Liver (tissue), 9 donors: ENCODE measurements around the gene NOP9. TPM values are rescaled to one million over a fixed set of nuclear protein-coding genes. Genes with fewer than 3 reads are reported as not detected.

ENCODE experiments used
- DNase-seq: peaks from one replicate; pipeline ENCODE4 v3.0.0-alpha.2; 2017; ENCODE audit warnings: low spot score
- H3K27ac ChIP-seq, 2 donors: one replicate each; pipeline ENCODE4 v1.7.0; 2013; ENCODE audit warnings: inconsistent platforms in 2 of 2, low read length in 2 of 2, control low read depth in 1 of 2, low read depth in 1 of 2, mild to moderate bottlenecking in 1 of 2
- H3K27me3 ChIP-seq, 4 donors: one replicate each; pipeline versions ENCODE4 v1.6.1 to v1.7.0; 2013; ENCODE audit warnings: low read length in 3 of 4, inconsistent platforms in 1 of 4, mild to moderate bottlenecking in 1 of 4, moderate library complexity in 1 of 4; ENCODE audit not compliant: control insufficient read depth in 4 of 4, insufficient read depth in 4 of 4
- H3K36me3 ChIP-seq, 4 donors: one replicate each; pipeline versions ENCODE4 v1.6.1 to v1.7.0; 2013; ENCODE audit warnings: low read length in 3 of 4, mild to moderate bottlenecking in 3 of 4, low read depth in 1 of 4, moderate library complexity in 1 of 4; ENCODE audit not compliant: control insufficient read depth in 4 of 4, insufficient read depth in 3 of 4
- H3K4me1 ChIP-seq, 4 donors: one replicate each; pipeline versions ENCODE4 v1.6.1 to v1.7.0; 2013; ENCODE audit warnings: low read length in 3 of 4, mild to moderate bottlenecking in 3 of 4, moderate library complexity in 1 of 4; ENCODE audit not compliant: control insufficient read depth in 4 of 4, insufficient read depth in 4 of 4
- H3K4me3 ChIP-seq, 3 donors: one replicate each; pipeline versions ENCODE4 v1.6.1 to v1.7.0; 2013; ENCODE audit warnings: low read length in 3 of 3, control low read depth in 1 of 3, low read depth in 1 of 3, mild to moderate bottlenecking in 1 of 3
- H3K9ac ChIP-seq, 2 donors: one replicate each; pipeline ENCODE4 v1.7.0; 2013; ENCODE audit warnings: low read length in 2 of 2, mild to moderate bottlenecking in 2 of 2, moderate library complexity in 2 of 2, control low read depth in 1 of 2, low read depth in 1 of 2
- H3K9me3 ChIP-seq, 4 donors: one replicate each; pipeline versions ENCODE4 v1.6.1 to v1.7.0; 2013; ENCODE audit warnings: low read length in 3 of 4; ENCODE audit not compliant: control insufficient read depth in 4 of 4
- CTCF ChIP-seq: fragments of 150-350 bp; IDR thresholded peaks from 2 replicates; pipeline ENCODE4 v1.5.1; 2017; ENCODE audit warnings: improper control_type of control experiment, low read depth, low read length; ENCODE audit not compliant: missing input control
- EGR1 ChIP-seq, 2 donors: IDR thresholded peaks; 2 replicates each; pipeline ENCODE4 v1.6.1; 2016 to 2018; ENCODE audit warnings: antibody characterized with exemption in 2 of 2, low read depth in 2 of 2
- FOXA1 ChIP-seq: IDR thresholded peaks from 2 replicates; pipeline ENCODE4 v1.6.1; 2016; ENCODE audit warnings: antibody characterized with exemption
- FOXA2 ChIP-seq: IDR thresholded peaks from 2 replicates; pipeline ENCODE4 v1.6.1; 2016; ENCODE audit warnings: antibody characterized with exemption
- GABPA ChIP-seq, 2 donors: IDR thresholded peaks in 1 of 2; conservative IDR thresholded peaks in 1 of 2; 2 replicates each; pipeline ENCODE4 v1.6.1; 2016; ENCODE audit warnings: antibody characterized with exemption in 2 of 2, mild to moderate bottlenecking in 1 of 2, moderate library complexity in 1 of 2
- HNF4A ChIP-seq, 2 donors: conservative IDR thresholded peaks; 2 replicates each; pipeline ENCODE4 v1.6.1; 2016; ENCODE audit warnings: antibody characterized with exemption in 2 of 2, mild to moderate bottlenecking in 2 of 2
- HNF4G ChIP-seq: IDR thresholded peaks from 2 replicates; pipeline ENCODE4 v1.6.1; 2016; ENCODE audit warnings: antibody characterized with exemption
- JUND ChIP-seq, 2 donors: IDR thresholded peaks; 2 replicates each; pipeline ENCODE4 v1.6.1; 2016; ENCODE audit warnings: antibody characterized with exemption in 2 of 2
- MAX ChIP-seq: IDR thresholded peaks from 2 replicates; pipeline ENCODE4 v1.6.1; 2016; ENCODE audit warnings: antibody characterized with exemption
- NR2F2 ChIP-seq: IDR thresholded peaks from 2 replicates; pipeline ENCODE4 v1.6.1; 2016; ENCODE audit warnings: antibody characterized with exemption
- REST ChIP-seq: IDR thresholded peaks from 2 replicates; pipeline ENCODE4 v1.6.1; 2016; ENCODE audit warnings: antibody characterized with exemption, mild to moderate bottlenecking
- SP1 ChIP-seq: IDR thresholded peaks from 2 replicates; pipeline ENCODE4 v1.6.1; 2018; ENCODE audit warnings: antibody characterized with exemption, mild to moderate bottlenecking
- TAF1 ChIP-seq: conservative IDR thresholded peaks from 2 replicates; pipeline ENCODE4 v1.6.1; 2016; ENCODE audit warnings: antibody characterized with exemption, mild to moderate bottlenecking
- YY1 ChIP-seq: IDR thresholded peaks from 2 replicates; pipeline ENCODE4 v1.6.1; 2016; ENCODE audit warnings: antibody characterized with exemption, mild to moderate bottlenecking
- ZBTB33 ChIP-seq: IDR thresholded peaks from 2 replicates; pipeline ENCODE4 v1.6.1; 2016; ENCODE audit warnings: antibody characterized with exemption
- WGBS: extraction: QIAGEN DNeasy Blood & Tissue Kit; methylation state at CpG from one replicate; pipeline ENCODE4 v1.1.7; 2013; 5-methylcytosine and 5-hydroxymethylcytosine counted together
- polyA plus RNA-seq, 2 donors: library from polyadenylated mRNA; stranded (reverse) in 1 of 2; unstranded in 1 of 2; fragments of 200-250 nt in 1 of 2; fragments of >200 nt in 1 of 2; fragmentation: Nextera tagmentation in 1 of 2; extraction: Ambion mirVana in 1 of 2; gene quantifications; one replicate each; pipeline versions ENCODE4 v1.2.1 to v1.2.3, GENCODE V29; 2013 to 2015
- total RNA-seq, 2 donors: library from RNA; depleted of rRNA; stranded (reverse); fragments of >200 nt; gene quantifications; one replicate each; pipeline ENCODE4 v1.2.3, GENCODE V29; 2014
- donor health status: healthy.
- donor health status: healthy.
- donor health status: healthy.
- donor health status: healthy.
- donor health status: healthy.

NOP9 gene
- total and polyA plus RNA-seq, 4 donors = 3.8 to 18.2 (median 9.7) TPM

- Histone ChIP-seq H3K4me3 (no peak overlapping the region), H3K27ac (no peak overlapping the region), H3K4me1 (no peaks in the 10 kb centered on the region), H3K9ac (no peak overlapping the region), H3K36me3 (peaks cover 0 to 9% (median 1%) of the 10 kb centered on the region in 4 donors), H3K27me3 (no peaks in the 10 kb centered on the region), H3K9me3 (no peaks in the 10 kb centered on the region)
- no peak for DNase-seq
- WGBS = 91% methylated on average over 18 of the region's 18 CpGs
- TF ChIP-seq ZBTB33 (no peak), FOXA2 (no peak), GABPA (IDR thresholded peaks at IDR 0.05 in 1 of 2, conservative IDR thresholded peaks at IDR 0.05 in 1 of 2) (no peak), SP1 (no peak), YY1 (no peak), FOXA1 (no peak), JUND (IDR thresholded peaks at IDR 0.05) (no peak), CTCF (no peak), EGR1 (IDR thresholded peaks at IDR 0.05; ENCODE audit: low read depth in 2 of 2) (no peak), HNF4G (no peak), REST (no peak), HNF4A (conservative IDR thresholded peaks at IDR 0.05) (no peak), TAF1 (no peak), NR2F2 (no peak), MAX (no peak)
Measured at GRCh38 chr14:24258548-24259265, 40.9 kb upstream of the NOP9 start.
